Endometrium (tissue), 2 donors: ENCODE results near the gene SLC25A30.
"Not testable (repeated sequence)": the region's sequence is repeated elsewhere in the genome, so short reads cannot be mapped to it uniquely, and the experiment has no call there.

Experiments used
- FAIRE-seq: peaks from 2 replicates; lab custom pipeline; 2012; peaks lifted over from hg19 to GRCh38; lab: Jason Lieb, UNC
- donor health status: control.
- donor health status: control.

Gene SLC25A30

DNA sequence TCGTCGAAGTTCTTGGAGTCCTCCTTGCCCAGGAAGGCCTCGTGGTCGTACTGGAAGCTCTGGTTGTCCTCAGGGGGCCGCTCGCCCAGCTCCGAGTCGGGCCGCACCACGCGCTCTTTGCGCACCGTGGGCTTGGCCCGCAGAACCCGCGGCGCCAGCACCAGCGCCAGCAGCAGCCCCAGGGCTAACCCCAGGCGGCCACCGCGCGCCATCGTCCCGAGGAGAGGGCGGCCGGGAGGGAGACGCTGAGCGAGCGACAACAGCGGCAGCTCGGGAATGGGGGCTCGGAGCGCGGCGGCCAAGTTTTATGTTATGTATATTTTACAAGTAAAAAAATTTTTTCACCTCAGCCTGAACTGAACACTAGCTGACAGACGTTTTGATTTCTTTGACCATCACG, 27.0 kb downstream of the SLC25A30 start:
- not testable (repeated sequence) for FAIRE-seq

DNA sequence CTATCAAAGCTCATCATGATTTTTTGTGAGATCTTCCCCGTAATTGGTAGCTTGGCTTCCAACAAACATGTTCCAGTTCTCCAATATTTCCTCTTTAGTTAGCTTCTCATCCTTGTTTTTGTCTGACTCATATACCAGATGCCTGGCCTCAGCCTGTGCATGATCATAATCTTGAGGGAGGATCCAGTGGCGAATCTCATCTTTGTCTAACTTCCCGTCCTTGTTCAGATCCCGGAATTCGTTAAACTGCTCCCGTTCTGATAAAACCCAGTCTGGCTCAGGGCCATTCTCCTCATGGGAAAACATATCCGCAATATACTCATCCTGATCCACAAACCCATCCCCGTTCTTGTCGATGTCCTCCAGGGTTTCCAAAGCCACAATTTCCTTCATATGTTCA, 27.8 kb downstream of the SLC25A30 start:
- FAIRE-seq: not testable (repeated sequence)

DNA sequence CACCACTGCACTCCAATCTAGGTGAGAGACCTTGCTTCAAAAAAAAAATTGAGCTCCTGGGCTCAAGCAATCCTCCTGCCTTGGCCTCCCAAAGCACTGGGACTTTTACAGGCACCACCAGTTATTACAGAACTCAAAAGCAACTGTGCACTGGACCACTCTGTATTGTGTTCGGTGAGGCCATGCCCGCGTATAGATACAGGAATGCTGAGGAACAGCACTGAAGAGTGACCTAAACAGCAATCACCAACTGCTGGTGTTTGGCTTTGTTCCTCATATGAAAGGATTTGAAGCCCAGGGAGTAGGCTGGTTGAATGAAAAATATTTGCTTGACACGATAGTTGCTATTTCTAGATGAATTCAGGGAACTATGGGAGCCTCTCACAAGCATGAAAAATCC, 29.5 kb downstream of the SLC25A30 start:
- no peak for FAIRE-seq

DNA sequence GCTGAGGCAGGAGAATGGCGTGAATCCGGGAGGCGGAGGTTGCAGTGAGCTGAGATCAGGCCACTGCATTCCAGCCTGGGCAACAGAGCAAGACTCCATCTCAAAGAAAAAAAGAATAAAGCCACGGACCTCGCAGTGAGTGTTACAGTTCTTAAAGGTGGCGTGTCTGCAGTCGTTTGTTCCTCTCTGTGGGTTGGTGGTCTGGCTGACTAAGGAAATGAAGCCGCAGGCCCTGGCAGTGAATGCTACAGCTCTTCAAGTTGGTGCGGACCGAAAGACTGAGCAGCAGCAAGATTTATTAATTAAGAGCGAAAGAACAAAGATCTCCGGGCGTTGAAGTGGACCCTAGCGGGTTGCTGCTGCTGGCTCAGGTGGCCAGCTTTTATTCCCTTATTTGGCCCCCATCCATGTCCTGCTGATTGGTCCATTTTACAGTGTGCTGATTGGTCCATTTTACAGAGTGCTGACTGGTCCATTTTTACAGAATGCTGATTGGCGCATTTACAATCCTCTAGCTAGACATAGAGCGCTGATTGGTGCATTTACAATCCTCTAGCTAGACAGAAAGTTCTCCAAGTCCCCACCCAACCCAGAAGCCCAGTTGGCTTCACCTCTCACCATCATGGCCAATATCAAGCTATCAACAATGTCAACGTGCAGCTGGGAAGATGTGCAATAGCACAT, 31.1 kb downstream of the SLC25A30 start:
- not testable (repeated sequence) for FAIRE-seq

DNA sequence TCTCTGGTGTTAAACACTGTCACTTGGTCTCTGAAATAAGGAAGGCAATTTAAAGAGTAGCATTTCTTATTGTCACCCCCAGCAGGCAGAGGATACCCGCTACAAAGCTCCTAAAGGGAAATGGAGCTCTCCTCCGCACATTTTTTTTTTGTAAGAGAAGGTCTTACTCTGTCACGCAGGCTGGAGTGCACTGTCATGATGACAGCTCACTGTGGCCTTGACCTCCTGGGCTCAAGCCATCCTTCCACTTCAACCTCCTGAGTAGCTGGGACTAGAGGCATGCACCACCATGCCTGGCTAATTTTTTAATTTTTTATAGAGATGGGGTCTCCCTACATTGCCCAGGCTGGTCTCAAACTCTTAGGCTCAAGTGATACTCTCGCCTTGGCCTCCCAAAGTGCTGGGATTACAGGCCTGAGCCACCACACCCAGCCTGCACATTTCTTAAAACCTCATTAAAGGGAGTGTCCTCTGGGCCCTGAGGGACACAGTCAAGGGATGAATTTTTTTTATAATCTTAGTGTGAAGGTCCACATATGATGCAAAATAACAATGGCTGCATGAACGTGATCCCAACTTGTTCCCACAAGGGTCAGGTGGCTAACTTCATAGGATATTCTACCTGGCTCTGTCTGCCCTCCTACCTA, 32.1 kb downstream of the SLC25A30 start:
- FAIRE-seq: no peak

DNA sequence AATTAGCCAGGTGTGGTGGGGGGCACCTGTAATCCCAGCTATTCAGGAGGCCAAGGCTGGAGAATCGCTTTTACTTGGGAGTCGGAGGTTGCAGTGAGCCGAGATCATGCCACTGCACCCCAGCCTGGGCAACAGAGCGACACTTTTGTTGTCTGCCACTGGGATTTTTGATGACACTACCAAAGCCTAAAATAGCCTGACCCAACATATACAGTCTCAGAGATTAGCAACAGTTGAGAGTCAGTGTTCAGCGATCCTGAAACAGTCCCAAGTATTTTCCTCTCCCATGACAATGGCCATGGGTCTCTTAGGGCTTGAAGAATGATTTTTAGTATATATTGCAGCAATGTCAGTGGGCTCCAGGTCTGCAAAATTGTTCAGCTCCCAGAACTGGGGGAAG, 32.9 kb downstream of the SLC25A30 start:
- FAIRE-seq: no peak

DNA sequence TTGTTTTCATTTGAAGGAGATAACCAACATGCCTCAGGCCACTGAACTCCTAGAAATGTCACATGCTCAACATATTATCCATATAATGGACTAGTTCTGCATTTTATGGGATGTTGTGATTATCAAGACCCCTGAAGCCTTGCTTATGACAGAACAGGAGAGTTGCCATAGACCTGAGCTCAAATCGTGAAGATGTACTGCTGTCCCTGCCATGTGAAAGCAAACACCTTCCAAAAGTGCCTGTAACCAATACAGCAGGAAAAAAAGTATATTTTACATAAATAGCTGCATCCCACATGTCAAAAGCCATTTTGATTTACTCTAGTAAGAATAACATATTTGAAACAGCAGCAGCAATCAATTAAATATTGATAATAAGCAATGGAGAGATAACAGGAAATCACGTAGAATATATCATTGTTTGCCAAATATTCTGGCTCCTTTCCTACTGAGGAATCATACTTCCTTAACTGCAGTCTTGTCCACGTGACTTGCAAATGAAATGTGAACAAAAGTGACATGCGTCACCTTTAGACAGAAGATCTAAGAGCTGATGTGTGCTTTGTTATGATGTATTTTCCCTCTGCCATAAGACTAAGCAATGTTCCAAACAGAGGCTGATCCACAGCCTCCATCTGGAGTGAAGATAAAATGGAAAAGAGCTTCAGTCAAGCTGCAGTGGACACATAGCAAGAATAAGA, 33.5 kb downstream of the SLC25A30 start:
- FAIRE-seq: no peak

DNA sequence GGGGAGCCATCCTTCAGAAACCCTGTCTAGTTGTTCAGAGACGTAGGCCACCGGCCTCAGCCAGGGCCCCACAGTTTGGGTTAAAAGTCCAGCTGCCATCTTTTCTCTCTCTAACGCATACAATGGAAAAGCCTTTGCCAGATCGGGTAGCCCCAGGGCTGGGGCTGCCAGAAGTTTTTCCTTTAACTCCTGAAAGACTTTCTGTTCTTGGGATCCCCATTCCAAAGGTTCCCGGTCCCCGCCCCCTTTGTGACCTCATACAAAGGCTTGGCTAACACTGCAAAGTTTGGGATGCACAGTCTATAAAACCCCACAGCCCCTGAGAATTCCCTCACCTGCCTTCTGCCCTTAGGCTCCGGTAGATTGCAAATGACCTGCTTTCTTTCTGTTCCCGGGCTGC, 35.4 kb downstream of the SLC25A30 start:
- not testable (repeated sequence) for FAIRE-seq

DNA sequence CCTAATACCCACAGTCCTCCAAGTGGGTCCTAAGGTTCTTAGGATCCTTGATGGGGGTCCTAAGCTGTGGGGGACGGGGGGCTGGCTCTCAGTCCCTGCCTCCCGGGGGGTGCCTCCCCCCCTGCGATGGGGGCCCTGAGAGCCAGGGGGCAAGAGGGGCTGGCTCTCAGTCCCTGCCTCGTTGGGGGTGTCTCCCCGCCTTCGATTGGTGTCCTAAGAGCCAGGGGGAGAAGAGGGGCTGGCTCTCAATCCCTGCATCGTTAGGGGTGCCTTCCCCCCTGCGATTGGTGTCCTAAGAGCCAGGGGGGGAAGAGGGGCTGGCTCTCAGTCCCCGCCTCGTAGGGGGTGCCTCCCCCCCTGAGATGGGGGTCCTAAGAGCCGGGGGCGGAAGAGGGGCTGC, 37.0 kb downstream of the SLC25A30 start:
- no peak for FAIRE-seq

DNA sequence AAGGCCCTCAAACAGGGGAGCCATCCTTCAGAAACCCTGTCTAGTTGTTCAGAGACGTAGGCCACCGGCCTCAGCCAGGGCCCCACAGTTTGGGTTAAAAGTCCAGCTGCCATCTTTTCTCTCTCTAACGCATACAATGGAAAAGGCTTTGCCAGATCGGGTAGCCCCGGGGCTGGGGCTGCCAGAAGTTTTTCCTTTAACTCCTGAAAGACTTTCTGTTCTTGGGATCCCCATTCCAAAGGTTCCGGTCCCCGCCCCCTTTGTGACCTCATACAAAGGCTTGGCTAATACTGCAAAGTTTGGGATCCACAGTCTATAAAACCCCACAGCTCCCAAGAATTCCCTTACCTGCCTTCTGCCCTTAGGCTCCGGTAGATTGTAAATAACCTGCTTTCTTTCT, 37.5 kb downstream of the SLC25A30 start:
- FAIRE-seq: not testable (repeated sequence)

DNA sequence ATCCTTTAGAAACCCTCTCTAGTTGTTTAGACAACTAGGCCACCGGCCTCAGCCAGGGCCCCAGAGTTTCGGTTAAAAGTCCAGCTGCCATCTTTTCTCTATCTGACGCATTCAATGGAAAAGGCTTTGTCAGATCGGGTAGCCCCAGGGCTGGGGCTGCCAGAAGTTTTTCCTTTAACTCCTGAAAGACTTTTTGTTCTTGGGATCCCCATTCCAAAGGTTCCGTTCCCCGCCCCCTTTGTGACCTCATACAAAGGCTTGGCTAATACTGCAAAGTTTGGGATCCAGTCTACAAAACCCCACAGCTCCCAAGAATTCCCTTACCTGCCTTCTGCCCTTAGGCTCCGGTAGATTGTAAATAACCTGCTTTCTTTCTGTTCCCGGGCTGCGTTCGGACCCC, 38.7 kb downstream of the SLC25A30 start:
- not testable (repeated sequence) for FAIRE-seq

DNA sequence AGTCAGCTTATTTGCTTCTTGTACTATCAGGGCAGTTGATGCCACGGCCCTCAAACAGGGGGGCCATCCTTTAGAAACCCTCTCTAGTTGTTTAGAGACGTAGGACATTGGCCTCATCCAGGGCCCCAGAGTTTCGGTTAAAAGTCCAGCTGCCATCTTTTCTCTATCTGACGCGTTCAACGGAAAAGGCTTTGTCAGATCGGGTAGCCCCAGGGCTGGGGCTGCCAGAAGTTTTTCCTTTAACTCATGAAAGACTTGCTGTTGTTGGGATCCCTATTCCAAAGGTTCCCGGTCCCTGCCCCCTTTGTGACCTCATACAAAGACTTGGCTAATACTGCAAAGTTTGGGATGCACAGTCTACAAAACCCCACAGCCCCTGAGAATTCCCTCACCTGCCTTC, 39.4 kb downstream of the SLC25A30 start:
- FAIRE-seq: not testable (repeated sequence)

DNA sequence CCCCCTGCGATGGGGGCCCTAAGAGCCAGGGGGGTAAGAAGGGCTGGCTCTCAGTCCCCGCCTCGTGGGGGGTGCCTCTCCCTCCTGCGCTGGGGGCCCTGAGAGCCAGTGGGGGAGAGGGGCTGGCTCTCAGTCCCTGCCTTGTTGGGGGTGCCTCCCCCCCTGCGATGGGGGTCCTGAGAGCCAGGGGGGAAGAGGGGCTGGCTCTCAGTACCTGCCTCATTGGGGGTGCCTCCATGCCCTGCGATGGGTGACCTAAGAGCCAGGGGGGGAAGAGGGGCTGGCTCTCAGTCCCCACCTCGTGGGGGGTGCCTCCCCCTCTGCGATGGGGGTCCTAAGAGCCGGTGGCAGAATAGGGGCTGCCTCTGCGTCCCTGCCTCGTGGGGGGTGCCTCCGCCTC, 40.9 kb downstream of the SLC25A30 start:
- FAIRE-seq: not testable (repeated sequence)

DNA sequence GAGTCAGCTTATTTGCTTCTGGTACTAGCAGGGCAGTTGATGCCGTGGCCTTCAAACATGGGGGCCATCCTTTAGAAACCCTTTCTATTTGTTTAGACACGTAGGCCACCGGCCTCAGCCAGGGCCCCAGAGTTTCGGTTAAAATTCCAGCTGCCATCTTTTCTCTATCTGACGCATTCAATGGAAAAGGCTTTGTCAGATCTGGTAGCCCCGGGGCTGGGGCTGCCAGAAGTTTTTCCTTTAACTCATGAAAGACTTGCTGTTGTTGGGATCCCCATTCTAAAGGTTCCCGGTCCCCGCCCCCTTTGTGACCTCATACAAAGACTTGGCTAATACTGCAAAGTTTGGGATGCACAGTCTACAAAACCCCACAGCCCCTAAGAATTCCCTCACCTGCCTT, 41.5 kb downstream of the SLC25A30 start:
- FAIRE-seq: not testable (repeated sequence)

DNA sequence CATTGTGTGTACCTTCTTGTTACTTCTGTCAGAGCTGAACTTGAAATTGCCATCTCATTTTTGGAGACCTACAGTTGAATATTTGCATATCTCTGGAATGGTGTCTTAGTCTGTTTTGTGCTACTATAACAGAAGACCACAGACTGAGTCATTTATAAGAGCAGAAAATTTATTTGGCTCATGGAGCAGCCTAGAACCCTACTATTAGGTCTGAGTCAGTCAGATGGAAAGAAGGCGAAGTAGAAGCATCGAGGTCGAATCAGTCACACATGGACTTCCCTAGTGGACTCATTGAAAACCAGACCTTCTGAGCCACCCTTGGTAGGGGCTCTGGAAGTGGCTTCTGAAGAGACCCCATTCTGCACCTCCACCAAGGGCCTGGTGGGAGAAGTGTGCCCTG, 43.3 kb downstream of the SLC25A30 start:
- no peak for FAIRE-seq

DNA sequence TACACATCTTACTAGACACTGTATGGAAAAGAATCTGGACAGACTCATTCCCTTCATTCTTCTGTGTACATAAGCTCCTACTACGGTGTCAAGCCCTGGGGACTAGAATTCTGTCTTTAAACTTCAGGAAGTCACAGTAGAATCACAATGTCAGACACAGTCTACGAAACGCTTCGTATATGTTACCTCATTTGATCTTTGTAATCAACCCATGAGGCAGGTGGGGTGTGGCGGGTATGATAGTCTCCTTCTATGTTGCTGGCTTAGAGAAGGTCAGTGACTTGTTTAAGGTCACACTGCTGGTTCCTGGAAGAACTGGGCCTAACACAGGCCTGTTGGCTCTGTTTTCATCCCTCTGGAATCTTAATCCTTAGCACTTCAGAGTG, 45.0 kb downstream of the SLC25A30 start:
- no peak for FAIRE-seq

DNA sequence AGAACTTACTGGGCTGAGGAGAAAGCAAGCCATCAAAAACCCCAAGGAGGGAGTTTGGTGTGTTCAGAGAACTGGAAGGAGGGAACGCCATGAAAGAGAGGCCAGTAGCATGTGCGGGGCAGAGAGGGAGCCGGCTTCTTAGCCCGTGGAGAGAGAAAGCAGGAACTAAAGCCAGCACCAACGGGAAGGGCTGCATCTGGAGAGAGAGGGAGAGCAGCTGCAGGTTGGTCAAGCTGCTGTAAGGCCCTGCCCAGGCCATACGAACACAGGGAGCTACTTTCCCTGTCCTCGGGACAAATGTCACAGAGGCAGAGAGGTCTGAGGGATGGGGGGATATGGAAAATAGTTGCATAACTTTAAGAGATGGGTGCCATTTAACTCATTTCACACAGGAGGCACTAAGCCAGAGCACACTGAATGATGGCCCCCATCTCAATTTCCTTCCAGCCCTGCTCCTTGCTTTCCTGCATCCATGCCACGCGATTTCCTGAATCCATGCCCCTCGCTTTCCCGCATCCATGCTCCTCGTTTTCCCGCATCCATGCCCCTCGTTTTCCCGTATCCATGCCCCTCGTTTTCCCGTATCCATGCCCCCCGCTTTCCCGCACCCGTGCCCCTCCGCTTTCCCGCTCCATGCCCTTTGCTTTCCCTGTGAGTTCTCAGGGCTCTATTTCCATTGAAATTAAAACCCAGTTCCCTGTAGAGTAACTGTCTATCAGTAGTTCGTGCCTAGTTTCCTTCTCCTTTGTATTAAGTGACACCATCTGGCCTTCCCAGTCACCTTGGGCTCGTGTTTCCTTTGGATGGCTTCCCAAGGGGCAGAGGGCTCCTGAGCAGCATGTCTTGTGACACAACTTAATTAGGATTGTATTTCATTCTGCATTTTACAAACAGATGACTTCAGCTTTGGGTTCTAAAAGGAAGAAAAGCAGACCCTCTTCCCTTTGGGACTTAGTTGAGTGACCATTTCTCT, 45.7 kb downstream of the SLC25A30 start:
- FAIRE-seq: no peak

DNA sequence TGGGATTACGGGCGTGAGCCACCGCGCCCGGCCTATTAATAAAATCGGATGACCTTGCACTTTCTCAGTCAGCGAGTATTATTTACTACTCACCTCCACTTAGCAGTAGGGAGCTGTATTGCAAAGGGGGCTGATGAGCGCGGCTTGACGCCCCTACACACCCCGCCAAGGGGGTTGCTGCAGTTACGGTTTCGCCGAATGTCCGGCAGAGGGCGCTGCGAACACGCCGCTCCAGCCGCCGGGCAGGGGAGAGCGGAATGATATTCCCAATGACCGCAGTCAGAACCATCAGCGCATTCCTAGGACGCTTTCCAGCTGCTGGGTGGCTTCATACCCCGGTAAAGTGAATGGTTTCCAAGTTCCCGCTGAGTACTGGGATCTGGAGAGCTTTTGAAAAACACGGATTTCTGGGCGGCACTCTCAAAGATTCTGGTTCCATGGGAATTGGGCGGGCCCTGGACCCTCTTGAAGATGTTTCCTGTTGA, 47.2 kb downstream of the SLC25A30 start:
- no peak for FAIRE-seq

DNA sequence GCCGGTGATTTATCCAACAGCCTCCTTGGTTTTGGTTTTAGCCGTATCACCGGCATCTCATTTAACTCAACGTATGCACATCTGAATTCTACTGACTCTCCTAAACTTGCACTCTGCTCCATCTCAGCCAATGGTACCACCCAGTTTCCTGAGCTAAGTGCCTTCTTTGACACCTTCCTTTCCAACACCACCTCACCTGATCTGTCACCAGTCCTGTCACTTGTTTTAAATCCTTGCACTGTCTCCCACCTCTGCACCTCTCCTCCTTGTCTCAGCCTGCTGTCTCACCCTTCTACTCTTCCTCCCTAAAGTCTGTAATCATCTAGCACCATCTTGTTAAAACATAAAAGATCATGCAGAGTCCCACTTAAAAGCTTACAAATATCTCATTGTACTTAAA, 49.1 kb downstream of the SLC25A30 start:
- FAIRE-seq: no peak

DNA sequence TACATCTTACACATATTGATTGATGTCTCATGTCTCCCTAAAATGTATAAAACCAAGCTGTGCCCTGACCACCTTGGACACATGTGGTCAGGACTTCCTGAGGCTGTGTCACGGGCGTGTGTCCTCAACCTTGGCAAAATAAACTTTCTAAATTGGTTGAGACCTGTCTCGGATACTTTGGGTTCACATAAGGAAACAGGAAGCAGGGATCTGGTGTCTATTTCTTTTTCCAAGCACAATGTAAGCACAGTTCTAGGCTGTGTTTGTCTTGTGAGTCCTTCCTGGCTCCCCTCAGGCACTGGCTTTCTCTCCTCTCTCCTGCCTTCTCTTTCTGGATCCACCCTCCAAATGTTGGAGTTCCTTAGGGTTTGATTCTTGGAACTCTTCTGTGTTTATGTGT, 49.6 kb downstream of the SLC25A30 start:
- FAIRE-seq: no peak

DNA sequence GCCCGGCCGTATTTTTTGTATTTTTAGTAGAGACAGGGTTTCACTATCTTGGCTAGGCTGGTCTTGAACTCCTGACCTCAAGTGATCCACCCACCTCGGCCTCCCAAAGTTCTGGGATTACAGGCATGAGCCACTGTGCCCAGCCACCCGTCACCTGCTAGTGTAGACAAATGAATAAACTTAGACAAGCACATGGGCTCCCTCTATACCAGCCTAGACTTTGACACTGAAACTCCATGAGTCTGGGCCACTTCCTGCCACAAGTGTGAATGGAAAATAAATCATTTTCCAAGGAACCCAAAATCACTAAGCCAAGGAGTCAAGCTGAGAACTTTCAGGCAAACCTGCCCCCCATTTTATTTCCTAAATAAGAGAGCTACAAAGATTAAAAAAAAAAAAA, 50.2 kb downstream of the SLC25A30 start:
- FAIRE-seq: no peak

DNA sequence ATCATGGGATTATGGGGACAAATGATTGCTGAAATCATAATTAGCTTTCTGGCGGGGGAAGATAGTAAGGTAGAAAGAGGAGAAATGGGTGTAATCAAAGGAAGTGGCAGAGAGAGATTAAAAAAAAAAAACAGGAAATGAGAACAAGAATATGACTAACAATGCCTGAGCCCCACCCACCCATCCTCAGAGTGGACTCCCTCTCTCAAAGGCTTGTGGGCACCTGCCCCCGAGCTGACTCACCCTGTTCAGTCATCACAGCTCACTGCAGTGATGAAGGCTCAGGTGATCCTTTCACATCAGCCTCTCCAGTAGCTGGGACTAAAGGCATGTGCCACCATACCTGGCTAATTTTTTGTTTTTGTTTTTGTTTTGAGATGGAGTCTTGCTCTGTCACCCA, 50.8 kb downstream of the SLC25A30 start:
- no peak for FAIRE-seq
